ENCODE results near the gene IGSF9.
A peak's percentile ranks its signal among the peaks of the same experiment; 100 is the strongest.

- peak; percentile 100 for TF ChIP-seq CTCF (conservative IDR thresholded peaks at IDR 0.05; ENCODE audit: low read length)
- no peak for TF ChIP-seq EZH2phosphoT487 (IDR thresholded peaks at IDR 0.05; ENCODE audit: borderline replicate concordance)
Observed at GRCh38 chr1:159891275-159892157, 53.9 kb downstream of the IGSF9 start.
